ENCODE measurements around the gene GALNT16. TPM values are rescaled to one million over a fixed set of nuclear protein-coding genes. Genes with fewer than 3 reads are reported as not detected.

The GALNT16 gene
- total RNA-seq, 4 donors from 2014 or later = 4.4 to 47.9 (median 11.6) TPM

DNA sequence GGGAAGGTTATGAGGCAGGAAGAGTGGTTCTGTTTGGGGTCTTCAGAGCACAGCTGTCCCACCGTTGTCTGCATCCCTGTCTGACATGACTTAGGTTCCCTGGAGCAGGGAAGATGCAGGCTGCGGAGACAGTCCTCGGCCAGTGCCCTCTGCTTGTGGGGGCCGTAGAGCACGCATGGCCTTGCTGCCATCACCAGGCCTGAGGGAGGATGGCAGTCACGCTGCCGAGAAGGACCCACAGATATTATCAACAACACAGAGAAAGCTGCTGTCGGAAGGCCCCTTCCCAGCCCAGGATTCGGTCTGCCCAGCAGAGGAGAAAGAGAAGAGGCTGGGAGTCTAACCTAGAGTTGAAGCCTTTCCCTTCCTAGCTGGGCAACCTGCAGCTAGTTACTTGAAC is 103.1 kb downstream of the GALNT16 start:
- H3K4me3 ChIP-seq = no peak overlapping the region
- no peak for DNase-seq
- TF ChIP-seq CTCF (IDR thresholded peaks at IDR 0.05) = peak in 3 of 6 experiments; percentile 5 to 31 (median 27)
- no peak for TF ChIP-seq POLR2A (IDR thresholded peaks at IDR 0.05)

GRCh38 chr14:69363964-69364363 is 104.0 kb downstream of the GALNT16 start:
- Histone ChIP-seq H3K9me3 (no peaks in the 10 kb centered on the region), H3K27me3 (no peaks in the 10 kb centered on the region), H3K4me1 (no peaks in the 10 kb centered on the region), H3K27ac (no peak overlapping the region), H3K4me3 (no peak overlapping the region), H3K36me3 (no peaks in the 10 kb centered on the region)
- no peak for TF ChIP-seq CTCF (IDR thresholded peaks at IDR 0.05)
- TF ChIP-seq POLR2A (IDR thresholded peaks at IDR 0.05) = no peak
- DNase-seq = no peak

More for the DNA sequence above, 103.1 kb downstream of the GALNT16 start:
- H3K27me3 ChIP-seq = no peaks in the 10 kb centered on the region
- H3K27ac ChIP-seq = no peak overlapping the region
- no peaks in the 10 kb centered on the region for H3K9me3 ChIP-seq
- no peaks in the 10 kb centered on the region for H3K36me3 ChIP-seq
- no peaks in the 10 kb centered on the region for H3K4me1 ChIP-seq

DNA sequence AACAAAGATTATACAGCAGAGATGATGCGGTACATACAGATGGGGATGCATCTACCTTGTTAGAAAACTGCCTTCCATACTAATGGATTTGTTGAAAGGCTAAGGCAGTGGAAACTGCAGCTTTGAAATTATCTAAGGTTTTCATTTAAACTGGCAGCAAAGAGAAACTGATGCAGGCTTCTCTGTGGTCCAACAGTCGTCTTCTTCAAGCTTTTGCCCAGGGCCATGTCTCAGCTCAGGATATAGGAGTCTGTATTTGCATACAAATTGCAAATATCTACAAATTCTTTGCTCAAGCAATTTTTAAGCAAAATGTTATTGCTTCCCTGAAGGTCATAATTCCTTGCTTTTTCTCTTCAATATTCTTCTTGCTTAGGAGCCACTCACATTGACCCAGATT is 104.4 kb downstream of the GALNT16 start:
- no peak for TF ChIP-seq POLR2A (IDR thresholded peaks at IDR 0.05)
- TF ChIP-seq CTCF (IDR thresholded peaks at IDR 0.05) = no peak
- H3K27me3 ChIP-seq = no peaks in the 10 kb centered on the region
- no peaks in the 10 kb centered on the region for H3K4me1 ChIP-seq
- H3K36me3 ChIP-seq = no peaks in the 10 kb centered on the region
- no peak overlapping the region for H3K27ac ChIP-seq
- H3K4me3 ChIP-seq = no peak overlapping the region
- DNase-seq = no peak
- no peaks in the 10 kb centered on the region for H3K9me3 ChIP-seq

GRCh38 chr14:69366069-69366468 is 106.1 kb downstream of the GALNT16 start:
- Histone ChIP-seq H3K27ac (no peak overlapping the region), H3K4me1 (no peaks in the 10 kb centered on the region), H3K4me3 (no peak overlapping the region), H3K9me3 (no peaks in the 10 kb centered on the region), H3K27me3 (no peaks in the 10 kb centered on the region), H3K36me3 (no peaks in the 10 kb centered on the region)
- DNase-seq = no peak
- TF ChIP-seq POLR2A (IDR thresholded peaks at IDR 0.05) (no peak), CTCF (IDR thresholded peaks at IDR 0.05) (no peak)

GRCh38 chr14:69366761-69367160 is 106.8 kb downstream of the GALNT16 start:
- H3K9me3 ChIP-seq = no peaks in the 10 kb centered on the region
- no peak for DNase-seq
- no peaks in the 10 kb centered on the region for H3K36me3 ChIP-seq
- H3K27ac ChIP-seq = no peak overlapping the region
- H3K4me1 ChIP-seq = no peaks in the 10 kb centered on the region
- TF ChIP-seq CTCF (IDR thresholded peaks at IDR 0.05) = no peak
- TF ChIP-seq POLR2A (IDR thresholded peaks at IDR 0.05) = no peak
- H3K4me3 ChIP-seq = no peak overlapping the region
- no peaks in the 10 kb centered on the region for H3K27me3 ChIP-seq

GRCh38 chr14:69368381-69368780 is 108.4 kb downstream of the GALNT16 start:
- H3K4me1 ChIP-seq = no peaks in the 10 kb centered on the region
- no peaks in the 10 kb centered on the region for H3K27me3 ChIP-seq
- no peak for DNase-seq
- TF ChIP-seq CTCF (IDR thresholded peaks at IDR 0.05) = no peak
- TF ChIP-seq POLR2A (IDR thresholded peaks at IDR 0.05) = no peak
- H3K9me3 ChIP-seq = no peaks in the 10 kb centered on the region
- H3K4me3 ChIP-seq = no peak overlapping the region
- H3K36me3 ChIP-seq = no peaks in the 10 kb centered on the region
- no peak overlapping the region for H3K27ac ChIP-seq
